SKM-1 (cell line): ENCODE results near the gene B3GNT5.

Source experiments
- DNase-seq: peaks from one replicate; lab custom pipeline; 2025; ENCODE audit not compliant: unreplicated experiment; lab: John Stamatoyannopoulos, UW

B3GNT5 gene

DNA sequence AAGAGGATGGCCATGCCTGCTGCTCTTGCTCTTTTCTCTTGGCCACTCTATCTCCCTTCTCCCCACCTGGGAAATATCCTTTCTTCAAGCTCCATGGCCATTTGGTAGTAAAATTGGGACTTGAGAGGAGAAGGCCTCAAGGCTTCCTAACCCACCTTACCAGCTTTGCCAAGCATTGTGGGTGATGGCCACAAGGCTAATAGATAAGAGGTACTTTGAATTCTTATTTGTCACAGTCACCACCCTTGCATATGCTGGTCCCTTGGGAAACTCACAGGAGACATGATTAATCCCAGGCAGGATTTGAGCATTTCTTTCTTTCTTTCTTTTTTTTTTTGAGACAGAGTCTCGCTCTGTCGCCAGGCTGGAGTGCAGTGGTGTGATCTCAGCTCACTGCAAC, 37.2 kb downstream of the B3GNT5 start:
- no peak for DNase-seq

GRCh38 chr3:183291497-183292031, 38.5 kb downstream of the B3GNT5 start:
- no peak for DNase-seq

GRCh38 chr3:183293966-183294365, 40.9 kb downstream of the B3GNT5 start:
- DNase-seq: no peak

GRCh38 chr3:183295211-183295610, 42.2 kb downstream of the B3GNT5 start:
- peak; percentile 93 for DNase-seq

GRCh38 chr3:183296944-183297343, 43.9 kb downstream of the B3GNT5 start:
- no peak for DNase-seq

GRCh38 chr3:183298701-183299153, 45.7 kb downstream of the B3GNT5 start:
- peak; percentile 64 for DNase-seq

- DNase-seq: no peak
Measured at GRCh38 chr3:183299976-183300375, 46.9 kb downstream of the B3GNT5 start.

- no peak for DNase-seq
Measured at GRCh38 chr3:183300996-183301562, 48.0 kb downstream of the B3GNT5 start.

GRCh38 chr3:183301937-183302580, 49.0 kb downstream of the B3GNT5 start:
- DNase-seq: no peak

DNA sequence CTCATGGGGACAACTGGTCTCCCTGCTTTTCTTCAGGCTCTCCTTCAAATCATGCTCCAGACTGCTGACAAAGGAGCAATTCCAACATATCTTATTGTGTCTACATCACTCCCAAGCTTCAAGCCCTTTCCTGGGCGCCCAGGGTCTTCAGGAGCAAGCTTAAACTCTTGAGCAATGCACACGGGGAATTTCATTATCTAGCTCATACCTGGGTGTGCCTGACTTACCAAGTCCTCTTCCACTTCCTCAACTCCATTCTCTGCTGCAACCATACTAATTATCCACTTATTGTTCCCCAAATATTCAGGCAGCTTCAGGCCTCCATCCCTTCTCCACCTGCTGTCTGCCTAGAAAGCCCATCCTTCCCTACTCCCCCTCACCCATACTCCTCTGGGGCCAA, 50.6 kb downstream of the B3GNT5 start:
- peak; percentile 24 for DNase-seq

- peak; percentile 98 for DNase-seq
Measured at GRCh38 chr3:183306798-183307671, 54.0 kb downstream of the B3GNT5 start.

DNA sequence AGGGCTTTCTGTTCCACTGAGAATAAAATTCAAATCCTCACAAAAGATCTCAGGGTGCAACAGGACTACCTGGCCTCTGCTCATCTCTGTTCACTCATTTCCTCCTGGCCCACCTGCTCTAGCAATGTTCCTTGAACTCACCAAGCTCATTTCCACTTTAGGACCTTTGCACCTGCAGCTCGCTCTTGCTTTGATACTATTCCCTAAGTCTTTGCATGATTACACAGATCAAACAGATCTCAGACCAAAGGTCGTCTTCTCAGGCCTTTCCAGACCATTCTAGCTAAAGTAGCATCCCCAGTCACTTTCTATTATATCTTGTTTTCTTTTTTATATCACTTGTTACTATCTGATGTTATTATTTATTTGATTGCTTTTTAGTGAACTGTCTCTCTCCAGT, 54.7 kb downstream of the B3GNT5 start:
- no peak for DNase-seq

- DNase-seq: peak; percentile 32
Measured at GRCh38 chr3:183308751-183309150, 55.7 kb downstream of the B3GNT5 start.

GRCh38 chr3:183309276-183309675, 56.2 kb downstream of the B3GNT5 start:
- no peak for DNase-seq

GRCh38 chr3:183310936-183311335, 57.9 kb downstream of the B3GNT5 start:
- no peak for DNase-seq

- no peak for DNase-seq
Measured at GRCh38 chr3:183312433-183312832, 59.4 kb downstream of the B3GNT5 start.

- DNase-seq: peak; percentile 47
Measured at GRCh38 chr3:183313351-183313750, 60.3 kb downstream of the B3GNT5 start.

- no peak for DNase-seq
Measured at GRCh38 chr3:183313764-183314163, 60.7 kb downstream of the B3GNT5 start.

- DNase-seq: no peak
Measured at GRCh38 chr3:183315739-183316138, 62.7 kb downstream of the B3GNT5 start.

DNA sequence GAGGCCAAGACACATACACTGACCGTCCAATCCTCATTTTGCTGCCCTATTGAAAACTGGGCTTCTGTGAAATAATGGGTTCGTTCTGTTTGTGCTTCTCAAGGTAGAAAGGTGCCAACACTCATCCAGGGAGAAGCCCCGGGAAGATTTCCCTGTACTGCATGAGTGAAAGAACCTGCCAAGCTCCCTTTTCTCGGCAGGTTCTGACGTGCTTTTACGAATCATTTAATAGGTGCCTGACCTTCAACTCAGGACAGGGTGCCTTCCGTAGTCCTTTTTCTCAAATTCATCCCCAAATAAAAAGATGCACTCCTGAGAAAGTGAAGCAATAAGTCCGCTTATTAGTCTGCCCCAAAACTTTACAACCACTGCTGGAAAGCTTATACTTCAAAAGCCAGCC, 64.2 kb downstream of the B3GNT5 start:
- DNase-seq: no peak
